MM.1S (cell line): ENCODE measurements around the gene ZNF280B.
"Not testable (repeated sequence)": the region's sequence is repeated elsewhere in the genome, so short reads cannot be mapped to it uniquely, and the experiment has no call there.

Experiments
- DNase-seq: peaks from one replicate; pipeline ENCODE4 v3.0.0-alpha.2; 2015
- H2AFZ ChIP-seq: fragments of 300-600 bp; sonication (generic); 2 replicates; pipeline ENCODE4 v1.6.0; 2016; ENCODE audit warnings: antibody characterized with exemption, low read length
- H3F3A ChIP-seq: fragments of 300-600 bp; sonication (generic); 2 replicates; pipeline ENCODE4 v1.6.1; 2016; ENCODE audit warnings: mild to moderate bottlenecking, antibody characterized with exemption, low read length, moderate library complexity, mixed read lengths; ENCODE audit not compliant: insufficient read depth
- H3K27ac ChIP-seq: fragments of 300-600 bp; sonication (generic); 2 replicates; pipeline ENCODE4 v1.5.1; 2016; ENCODE audit warnings: mild to moderate bottlenecking, low read length
- H3K27me3 ChIP-seq: fragments of 300-600 bp; sonication (generic); replicated peaks from 2 replicates; pipeline ENCODE4 v1.6.0; 2016; ENCODE audit warnings: low read length; ENCODE audit not compliant: insufficient read depth
- H3K36me3 ChIP-seq: fragments of 300-600 bp; sonication (generic); replicated peaks from 2 replicates; pipeline ENCODE4 v1.6.1; 2016; ENCODE audit warnings: mild to moderate bottlenecking, low read length, mixed read lengths; ENCODE audit not compliant: insufficient read depth
- H3K4me1 ChIP-seq: fragments of 300-600 bp; sonication (generic); 2 replicates; pipeline ENCODE4 v1.6.1; 2016; ENCODE audit warnings: low read length, mixed read lengths
- H3K4me2 ChIP-seq: fragments of 300-600 bp; sonication (generic); 2 replicates; pipeline ENCODE4 v1.6.0; 2016; ENCODE audit warnings: low read depth, low read length
- H3K4me3 ChIP-seq: fragments of 300-600 bp; sonication (generic); 2 replicates; pipeline ENCODE4 v1.5.1; 2016; ENCODE audit warnings: low read length, mixed read lengths
- H3K79me2 ChIP-seq: fragments of 300-600 bp; sonication (generic); 2 replicates; pipeline ENCODE4 v1.6.1; 2016; ENCODE audit warnings: mixed run types, low read length, mixed read lengths
- H3K9ac ChIP-seq: fragments of 300-600 bp; sonication (generic); 2 replicates; pipeline ENCODE4 v1.6.1; 2016; ENCODE audit warnings: low read length, mixed read lengths
- H3K9me2 ChIP-seq: fragments of 300-600 bp; sonication (generic); replicated peaks from 2 replicates; pipeline ENCODE4 v1.6.1; 2016; ENCODE audit warnings: mild to moderate bottlenecking, low read length, mixed read lengths; ENCODE audit not compliant: insufficient read depth
- H3K9me3 ChIP-seq: fragments of 300-600 bp; sonication (generic); replicated peaks from 2 replicates; pipeline ENCODE4 v1.6.1; 2016; ENCODE audit warnings: mild to moderate bottlenecking, low read length, mixed read lengths; ENCODE audit not compliant: insufficient read depth
- H4K20me1 ChIP-seq: fragments of 300-600 bp; sonication (generic); 2 replicates; pipeline ENCODE4 v1.6.1; 2016; ENCODE audit warnings: mild to moderate bottlenecking, low read length, moderate library complexity, mixed read lengths; ENCODE audit not compliant: insufficient read depth
- CTCF ChIP-seq: fragments of 300-600 bp; sonication (generic); IDR thresholded peaks from 2 replicates; pipeline ENCODE4 v1.5.1; 2016; ENCODE audit warnings: antibody characterized with exemption, low read length, mixed read lengths
- EZH2 ChIP-seq: fragments of 300-600 bp; sonication (generic); optimal IDR thresholded peaks from 2 replicates; pipeline ENCODE3; 2017; ENCODE audit warnings: low read depth, mild to moderate bottlenecking, antibody characterized with exemption, low read length, mixed read lengths
- EZH2phosphoT487 ChIP-seq: fragments of 300-600 bp; sonication (generic); IDR thresholded peaks from 2 replicates; pipeline ENCODE4 v1.6.1; 2018; ENCODE audit warnings: antibody characterized with exemption, low read length

Gene ZNF280B

GRCh38 chr22:22474733-22475132, 33.8 kb downstream of the ZNF280B start:
- no peaks in the 10 kb centered on the region for H3K79me2 ChIP-seq
- DNase-seq = no peak
- H3K4me1 ChIP-seq = no peaks in the 10 kb centered on the region
- no peak overlapping the region for H3K27ac ChIP-seq
- no peak overlapping the region for H2AFZ ChIP-seq
- no peaks in the 10 kb centered on the region for H4K20me1 ChIP-seq
- no peak overlapping the region for H3K9ac ChIP-seq
- no peaks in the 10 kb centered on the region for H3K27me3 ChIP-seq
- H3K9me2 ChIP-seq = no peaks in the 10 kb centered on the region
- no peaks in the 10 kb centered on the region for H3K36me3 ChIP-seq
- H3K4me2 ChIP-seq = no peak overlapping the region
- H3K4me3 ChIP-seq = no peak overlapping the region
- no peak for TF ChIP-seq EZH2
- no peak for TF ChIP-seq EZH2phosphoT487
- TF ChIP-seq CTCF = no peak
- no peaks in the 10 kb centered on the region for H3K9me3 ChIP-seq
- no peaks in the 10 kb centered on the region for H3F3A ChIP-seq

- H3K4me3 ChIP-seq, H2AFZ ChIP-seq, H3K4me2 ChIP-seq, H3K79me2 ChIP-seq, H3F3A ChIP-seq, DNase-seq, H4K20me1 ChIP-seq, H3K4me1 ChIP-seq, H3K27me3 ChIP-seq, H3K9me3 ChIP-seq, H3K36me3 ChIP-seq, H3K9ac ChIP-seq, H3K9me2 ChIP-seq, H3K27ac ChIP-seq: not testable (repeated sequence)
These were observed 37.4 kb downstream of the ZNF280B start for GRCh38 chr22:22471104-22471503.

- DNase-seq = no peak
- no peak overlapping the region for H3K9ac ChIP-seq
- no peaks in the 10 kb centered on the region for H3K27me3 ChIP-seq
- H3K79me2 ChIP-seq = no peaks in the 10 kb centered on the region
- H3K4me2 ChIP-seq = no peak overlapping the region
- H3K9me2 ChIP-seq = no peaks in the 10 kb centered on the region
- no peak overlapping the region for H2AFZ ChIP-seq
- no peaks in the 10 kb centered on the region for H4K20me1 ChIP-seq
- no peaks in the 10 kb centered on the region for H3K36me3 ChIP-seq
- no peaks in the 10 kb centered on the region for H3K4me1 ChIP-seq
- no peaks in the 10 kb centered on the region for H3F3A ChIP-seq
- TF ChIP-seq CTCF (no peak), EZH2 (no peak), EZH2phosphoT487 (no peak)
- H3K4me3 ChIP-seq = no peak overlapping the region
- no peaks in the 10 kb centered on the region for H3K9me3 ChIP-seq
- H3K27ac ChIP-seq = no peak overlapping the region
These were observed 39.0 kb downstream of the ZNF280B start for GRCh38 chr22:22469527-22469926.

GRCh38 chr22:22468794-22469469, 39.6 kb downstream of the ZNF280B start:
- not testable (repeated sequence) for DNase-seq, H3K27ac ChIP-seq, H3K4me3 ChIP-seq, H2AFZ ChIP-seq, H3K27me3 ChIP-seq, H3K36me3 ChIP-seq, H3K4me2 ChIP-seq, H4K20me1 ChIP-seq, H3K9me2 ChIP-seq, H3K79me2 ChIP-seq, H3K9me3 ChIP-seq, H3F3A ChIP-seq, H3K4me1 ChIP-seq, H3K9ac ChIP-seq
